Adrenal gland (tissue), 5 donors: ENCODE data around the gene PLP2.

Source experiments
- POLR2A ChIP-seq, 2 donors: fragments of 450-650 bp; IDR thresholded peaks; one replicate each; pipeline ENCODE4 v1.6.1; 2017; ENCODE audit warnings: antibody characterized with exemption in 2 of 2, mild to moderate bottlenecking in 2 of 2, moderate library complexity in 1 of 2
- TF ChIP-seq, protein P1 (sequence below), 6 experiments: fragments of 450-650 bp in 4 of 6; fragments of 200-600 bp in 2 of 6; sonication (generic) in 1 of 6; IDR thresholded peaks; 1 replicate in 5 of 6; 2 replicates in 1 of 6; pipeline versions ENCODE4 v1.5.1 to v1.8.0; 2016 to 2021; ENCODE audit warnings: antibody characterized with exemption in 6 of 6, mild to moderate bottlenecking in 2 of 6, moderate library complexity in 1 of 6
- donor health status: DM: no; HTN: no; CAD: no.

DNA sequence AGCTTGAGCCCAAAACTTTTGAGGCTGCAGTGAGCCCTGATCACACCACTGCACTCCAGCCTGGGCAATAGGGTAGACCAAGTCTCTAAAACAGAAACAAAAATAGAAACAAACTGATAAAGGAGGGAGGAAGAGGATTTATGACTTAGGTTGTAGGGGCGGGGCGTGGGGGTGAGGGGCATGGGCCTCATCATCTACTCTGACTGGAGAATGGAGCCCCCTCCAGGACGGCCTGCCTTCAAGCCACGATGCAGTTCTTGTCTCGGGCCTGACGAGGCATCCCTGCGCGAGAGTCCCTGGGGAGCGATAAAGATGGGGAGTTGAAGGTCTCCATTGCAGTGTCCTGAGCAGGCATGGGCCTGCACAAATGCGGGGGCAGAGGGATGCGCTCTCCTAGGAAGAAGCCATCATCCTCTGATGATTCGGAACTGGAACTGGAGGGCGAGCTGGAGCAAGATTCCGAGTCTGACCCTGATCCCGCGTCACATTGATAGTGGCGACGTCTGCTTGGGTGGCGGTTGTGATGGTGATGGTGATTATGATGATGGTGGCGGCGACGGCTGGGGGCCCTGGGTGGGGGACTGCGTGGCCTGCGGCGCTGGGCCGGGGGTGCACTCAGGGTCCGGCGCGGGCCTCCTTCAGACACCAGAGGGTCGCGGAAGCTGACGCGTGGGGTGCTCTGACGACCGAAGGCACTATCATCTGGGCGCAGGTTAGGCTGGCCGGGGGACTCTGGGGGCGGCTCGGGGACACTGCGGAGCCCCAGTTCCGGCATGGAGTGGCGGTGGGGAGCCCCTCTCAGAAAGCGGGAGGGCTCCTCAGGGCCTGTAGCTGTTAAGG lies 4.0 kb downstream of the PLP2 start:
- TF ChIP-seq, protein P1, sequence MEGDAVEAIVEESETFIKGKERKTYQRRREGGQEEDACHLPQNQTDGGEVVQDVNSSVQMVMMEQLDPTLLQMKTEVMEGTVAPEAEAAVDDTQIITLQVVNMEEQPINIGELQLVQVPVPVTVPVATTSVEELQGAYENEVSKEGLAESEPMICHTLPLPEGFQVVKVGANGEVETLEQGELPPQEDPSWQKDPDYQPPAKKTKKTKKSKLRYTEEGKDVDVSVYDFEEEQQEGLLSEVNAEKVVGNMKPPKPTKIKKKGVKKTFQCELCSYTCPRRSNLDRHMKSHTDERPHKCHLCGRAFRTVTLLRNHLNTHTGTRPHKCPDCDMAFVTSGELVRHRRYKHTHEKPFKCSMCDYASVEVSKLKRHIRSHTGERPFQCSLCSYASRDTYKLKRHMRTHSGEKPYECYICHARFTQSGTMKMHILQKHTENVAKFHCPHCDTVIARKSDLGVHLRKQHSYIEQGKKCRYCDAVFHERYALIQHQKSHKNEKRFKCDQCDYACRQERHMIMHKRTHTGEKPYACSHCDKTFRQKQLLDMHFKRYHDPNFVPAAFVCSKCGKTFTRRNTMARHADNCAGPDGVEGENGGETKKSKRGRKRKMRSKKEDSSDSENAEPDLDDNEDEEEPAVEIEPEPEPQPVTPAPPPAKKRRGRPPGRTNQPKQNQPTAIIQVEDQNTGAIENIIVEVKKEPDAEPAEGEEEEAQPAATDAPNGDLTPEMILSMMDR (IDR thresholded peaks at IDR 0.05) = no peak
- no peak for TF ChIP-seq POLR2A (IDR thresholded peaks at IDR 0.05)
